Effector memory CD8-positive, alpha-beta T cell (primary cell): ENCODE measurements around the gene RALGAPA2.

Experiments
- ATAC-seq: fragments of 150-1000 bp; cut with Tn5 transposase; replicated peaks from 2 replicates; pipeline ENCODE4 v1.10.0; 2021; ENCODE audit warnings: mild to moderate bottlenecking, moderate library complexity
- DNase-seq, 3 experiments: peaks; one replicate each; pipeline ENCODE4 v3.0.0; 2021
- H3K27ac Mint-ChIP-seq, 2 donors: one replicate each; pipeline ENCODE4 v1.8.0; 2022; ENCODE audit warnings: mild to moderate bottlenecking in 2 of 2, mixed read lengths in 2 of 2, moderate library complexity in 2 of 2
- H3K27me3 Mint-ChIP-seq, 2 donors: one replicate each; pipeline ENCODE4 v1.8.0; 2022; ENCODE audit warnings: mixed read lengths in 2 of 2
- H3K36me3 Mint-ChIP-seq: one replicate; pipeline ENCODE4 v1.8.0; 2022; ENCODE audit warnings: mild to moderate bottlenecking, moderate library complexity, mixed read lengths; ENCODE audit not compliant: insufficient read depth
- H3K4me1 Mint-ChIP-seq, 2 donors: one replicate each; pipeline ENCODE4 v1.8.0; 2022; ENCODE audit warnings: low read depth in 2 of 2, mixed read lengths in 2 of 2
- H3K4me3 Mint-ChIP-seq, 2 donors: one replicate each; pipeline ENCODE4 v1.8.0; 2022; ENCODE audit warnings: mild to moderate bottlenecking in 2 of 2, mixed read lengths in 2 of 2, moderate library complexity in 2 of 2
- H3K9me3 Mint-ChIP-seq, 2 donors: one replicate each; pipeline ENCODE4 v1.8.0; 2022; ENCODE audit warnings: mixed read lengths in 2 of 2

RALGAPA2 gene

DNA sequence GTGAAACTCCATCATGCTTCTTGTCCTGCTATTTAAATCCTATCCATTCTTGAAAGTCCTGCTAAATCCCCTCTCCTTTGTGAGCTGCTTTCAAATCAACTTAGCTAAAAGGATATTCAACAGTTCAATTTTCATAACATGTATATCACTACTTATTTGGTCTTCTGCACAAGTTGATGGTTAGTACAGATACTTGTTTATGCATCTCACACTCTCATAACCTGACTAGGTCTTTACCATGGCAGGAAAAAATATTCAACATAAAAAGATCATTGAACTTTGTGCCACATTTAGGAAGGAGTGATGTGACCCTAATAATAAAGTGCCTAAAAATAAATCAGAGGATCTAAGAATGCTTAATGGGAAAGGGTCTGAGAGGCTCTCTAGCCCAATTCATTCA, 148.2 kb downstream of the RALGAPA2 start:
- DNase-seq (no peak), ATAC-seq (no peak)
- Mint-ChIP-seq H3K4me1 (peaks cover 0 to 5% of the 10 kb centered on the region in 2 donors), H3K9me3 (no peaks in the 10 kb centered on the region), H3K27ac (no peak overlapping the region), H3K27me3 (no peaks in the 10 kb centered on the region), H3K4me3 (no peak overlapping the region), H3K36me3 (peaks cover 3% of the 10 kb centered on the region)

DNA sequence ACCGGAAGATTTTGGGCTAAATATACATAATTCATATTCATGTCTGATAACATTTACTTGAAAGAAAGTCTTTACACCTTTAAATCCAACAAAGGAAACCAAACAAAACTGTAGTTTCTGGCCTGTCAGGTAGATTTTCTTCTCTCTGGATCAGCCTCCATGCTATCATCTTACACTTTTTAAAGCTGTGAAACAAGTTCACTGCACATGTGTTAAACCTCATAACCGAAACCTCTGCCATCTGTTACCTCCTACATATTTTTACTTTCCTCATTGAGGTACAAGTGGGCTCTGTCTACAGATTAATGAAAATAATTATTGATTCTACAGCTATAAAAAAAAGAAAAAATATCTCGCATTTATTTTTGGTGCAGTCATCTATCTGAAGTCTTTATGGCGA, 149.9 kb downstream of the RALGAPA2 start:
- H3K9me3 Mint-ChIP-seq: no peaks in the 10 kb centered on the region
- no peak overlapping the region for H3K27ac Mint-ChIP-seq
- no peaks in the 10 kb centered on the region for H3K27me3 Mint-ChIP-seq
- peaks cover 9% of the 10 kb centered on the region for H3K36me3 Mint-ChIP-seq
- no peak for ATAC-seq
- H3K4me3 Mint-ChIP-seq: no peak overlapping the region
- H3K4me1 Mint-ChIP-seq: peaks cover 0 to 5% of the 10 kb centered on the region in 2 donors
- DNase-seq: no peak

DNA sequence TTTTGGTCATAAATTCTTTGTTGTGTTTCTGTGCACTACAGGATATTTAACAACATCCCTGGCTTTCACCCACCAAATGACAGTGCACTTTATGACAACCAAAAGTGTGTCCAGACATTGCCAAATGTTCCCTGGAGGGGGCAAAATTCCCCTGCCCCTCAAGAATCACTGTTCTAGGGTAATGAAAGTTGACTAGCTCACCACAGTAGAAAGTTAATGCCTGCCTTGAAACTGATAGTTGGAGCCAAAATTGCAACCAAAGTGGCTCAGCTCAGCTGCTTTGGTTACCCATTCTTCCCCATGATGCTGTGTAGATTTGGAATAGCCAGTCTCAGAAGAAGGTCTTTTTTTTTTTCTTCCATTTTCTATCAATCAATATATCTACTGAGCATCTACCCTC, 150.6 kb downstream of the RALGAPA2 start:
- DNase-seq (no peak), ATAC-seq (no peak)
- H3K27me3 Mint-ChIP-seq: no peaks in the 10 kb centered on the region
- H3K36me3 Mint-ChIP-seq: peaks cover 12% of the 10 kb centered on the region
- no peak overlapping the region for H3K27ac Mint-ChIP-seq
- H3K9me3 Mint-ChIP-seq: no peaks in the 10 kb centered on the region
- H3K4me3 Mint-ChIP-seq: no peak overlapping the region
- peaks cover 0 to 5% of the 10 kb centered on the region in 2 donors for H3K4me1 Mint-ChIP-seq

DNA sequence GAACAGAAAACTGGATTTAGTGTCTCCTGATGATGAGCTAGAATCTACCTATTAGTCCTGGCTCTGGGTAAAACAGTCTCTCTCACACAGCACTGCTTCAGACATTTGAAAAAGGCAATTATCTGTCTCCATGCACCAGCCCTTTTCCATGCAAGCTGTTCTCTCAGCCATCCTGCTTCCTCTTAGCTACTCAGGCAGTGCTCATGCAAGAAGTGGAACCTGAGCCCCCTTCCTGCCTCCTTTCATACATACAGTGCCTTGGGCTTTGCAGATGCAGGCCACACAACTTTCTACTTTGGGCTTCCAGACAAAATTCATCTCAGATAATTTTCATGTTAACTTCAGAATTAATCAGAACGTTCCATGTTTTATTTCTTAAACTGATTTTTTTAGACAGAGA, 151.3 kb downstream of the RALGAPA2 start:
- Mint-ChIP-seq H3K9me3 (no peaks in the 10 kb centered on the region), H3K36me3 (peaks cover 12% of the 10 kb centered on the region), H3K27ac (no peak overlapping the region), H3K4me1 (peaks cover 0 to 5% of the 10 kb centered on the region in 2 donors), H3K27me3 (no peaks in the 10 kb centered on the region), H3K4me3 (no peak overlapping the region)
- DNase-seq (no peak), ATAC-seq (no peak)

DNA sequence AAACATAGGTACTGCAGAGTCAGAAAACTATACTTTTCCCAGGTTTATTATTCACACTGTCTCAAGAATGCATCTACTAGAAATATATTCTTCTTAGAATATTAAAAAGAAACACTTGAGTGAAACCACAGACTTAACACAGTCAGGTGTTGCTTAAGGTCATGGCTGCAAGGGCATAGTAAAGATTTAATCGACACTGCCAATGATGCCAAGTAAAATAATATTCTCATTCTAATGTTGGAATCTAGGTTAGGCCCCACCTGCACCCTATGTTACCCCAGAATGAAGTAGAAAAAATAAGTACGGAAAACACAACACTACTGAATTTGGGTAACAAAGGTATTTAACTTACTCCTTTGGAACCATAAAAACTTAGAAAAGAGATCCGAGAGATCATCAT, 155.0 kb downstream of the RALGAPA2 start:
- ATAC-seq (no peak), DNase-seq (no peak)
- Mint-ChIP-seq H3K4me1 (peaks cover 0 to under 1% of the 10 kb centered on the region in 2 donors), H3K4me3 (no peak overlapping the region), H3K9me3 (no peaks in the 10 kb centered on the region), H3K27ac (no peak overlapping the region), H3K36me3 (peaks cover 12% of the 10 kb centered on the region), H3K27me3 (no peaks in the 10 kb centered on the region)

DNA sequence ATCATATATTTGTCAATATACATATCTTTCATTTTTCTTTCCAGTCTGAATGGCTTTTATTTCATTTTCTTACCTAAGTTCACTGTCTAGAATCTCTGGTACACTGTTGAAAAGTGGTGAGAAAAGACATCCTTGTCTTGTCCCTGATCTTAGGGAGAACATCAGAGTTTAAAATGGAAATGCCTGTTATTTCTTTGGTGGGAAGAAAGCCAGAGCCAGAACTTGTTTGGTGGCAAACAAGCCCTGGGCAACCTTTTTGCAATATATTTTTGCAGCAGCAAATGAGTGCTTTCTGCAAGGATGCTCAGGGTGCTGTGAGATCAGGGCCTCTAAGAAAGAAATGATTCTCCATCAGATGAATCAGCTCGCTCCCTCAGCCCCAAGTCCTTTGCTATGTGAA, 156.6 kb downstream of the RALGAPA2 start:
- Mint-ChIP-seq H3K9me3 (no peaks in the 10 kb centered on the region), H3K36me3 (peaks cover 12% of the 10 kb centered on the region), H3K27me3 (no peaks in the 10 kb centered on the region), H3K4me1 (no peaks in the 10 kb centered on the region), H3K27ac (no peak overlapping the region), H3K4me3 (no peak overlapping the region)
- no peak for DNase-seq
- no peak for ATAC-seq

DNA sequence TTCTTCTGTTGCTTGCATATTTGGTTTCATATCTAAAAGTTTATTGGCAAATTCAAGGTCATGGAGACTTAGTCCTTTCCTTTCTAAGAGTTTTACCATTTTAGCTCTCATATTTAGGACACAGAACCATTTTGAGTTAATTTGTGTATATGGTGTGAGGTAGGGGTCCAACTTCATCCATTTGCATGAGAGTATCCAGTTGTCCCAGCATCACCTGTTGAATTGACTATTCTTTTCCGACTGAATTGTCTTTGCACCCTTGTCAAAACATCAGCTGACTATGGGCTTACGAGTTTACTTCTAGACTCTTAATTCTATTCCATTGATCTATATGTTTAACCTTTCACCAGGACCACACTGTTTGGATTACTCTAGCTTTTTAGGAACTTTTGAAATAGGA, 157.5 kb downstream of the RALGAPA2 start:
- Mint-ChIP-seq H3K36me3 (peaks cover 12% of the 10 kb centered on the region), H3K4me3 (no peak overlapping the region), H3K27me3 (no peaks in the 10 kb centered on the region), H3K9me3 (no peaks in the 10 kb centered on the region), H3K4me1 (no peaks in the 10 kb centered on the region), H3K27ac (no peak overlapping the region)
- no peak for ATAC-seq
- DNase-seq: no peak

DNA sequence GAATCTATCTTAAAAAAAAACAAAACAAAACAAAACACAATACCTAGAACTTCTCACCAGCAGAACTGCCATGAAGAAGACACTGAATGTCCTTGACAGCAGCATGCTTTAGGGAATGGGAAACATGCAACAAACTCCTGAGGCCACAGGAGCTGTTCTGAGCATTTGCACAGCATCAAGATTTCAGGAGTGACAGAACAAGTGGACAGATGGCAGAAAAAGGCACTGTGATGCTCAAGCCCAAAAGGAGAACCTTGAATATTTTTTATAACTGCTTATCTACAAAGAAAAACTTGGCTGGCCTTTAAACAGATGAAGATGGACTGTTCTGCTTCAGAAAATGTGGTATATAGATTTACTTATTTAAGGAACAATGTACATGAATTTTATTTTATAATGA, 158.9 kb downstream of the RALGAPA2 start:
- no peaks in the 10 kb centered on the region for H3K27me3 Mint-ChIP-seq
- ATAC-seq (no peak), DNase-seq (no peak)
- H3K9me3 Mint-ChIP-seq: no peaks in the 10 kb centered on the region
- H3K27ac Mint-ChIP-seq: no peak overlapping the region
- peaks cover 5% of the 10 kb centered on the region for H3K36me3 Mint-ChIP-seq
- no peaks in the 10 kb centered on the region for H3K4me1 Mint-ChIP-seq
- no peak overlapping the region for H3K4me3 Mint-ChIP-seq

DNA sequence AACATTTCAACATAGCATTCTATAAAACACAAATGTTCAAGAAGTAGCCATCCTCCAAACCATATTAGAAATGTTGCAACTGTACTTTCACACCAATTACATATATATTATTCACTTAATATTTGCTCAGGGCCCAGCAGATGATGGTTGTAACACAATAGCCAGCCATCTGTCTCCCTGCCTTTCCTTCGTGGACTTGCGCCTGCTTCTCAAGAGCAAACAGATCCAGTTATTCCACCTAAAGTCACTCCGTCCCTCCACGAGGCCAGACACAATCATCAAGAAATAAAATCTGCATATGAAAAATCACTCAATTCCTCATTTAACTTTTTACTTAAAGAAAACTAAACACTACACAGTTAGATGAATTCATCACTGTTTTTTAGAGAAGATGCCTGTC, 160.4 kb downstream of the RALGAPA2 start:
- no peak for DNase-seq
- no peaks in the 10 kb centered on the region for H3K36me3 Mint-ChIP-seq
- ATAC-seq: no peak
- H3K4me3 Mint-ChIP-seq: no peak overlapping the region
- H3K9me3 Mint-ChIP-seq: no peaks in the 10 kb centered on the region
- peaks cover 6 to 12% of the 10 kb centered on the region in 2 donors for H3K4me1 Mint-ChIP-seq
- H3K27me3 Mint-ChIP-seq: no peaks in the 10 kb centered on the region
- H3K27ac Mint-ChIP-seq: no peak overlapping the region

DNA sequence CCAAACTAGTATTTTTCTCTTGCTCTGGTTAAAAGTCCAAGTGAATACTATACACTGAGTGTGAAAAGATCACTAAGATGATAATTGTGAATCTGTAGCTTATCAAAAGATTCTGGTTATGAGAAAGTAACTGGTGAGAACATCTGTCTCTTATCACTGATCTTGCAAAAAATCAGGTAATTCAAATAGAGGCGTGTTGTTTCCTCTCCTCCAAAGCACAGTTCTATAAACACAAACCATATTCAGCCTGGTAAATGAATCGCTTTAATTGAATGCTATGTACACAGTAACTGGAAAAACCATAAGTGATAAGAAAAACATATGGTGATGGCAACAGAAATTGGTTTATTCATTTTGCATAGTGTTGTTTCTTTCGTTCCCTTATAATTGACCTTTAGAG, 161.0 kb downstream of the RALGAPA2 start:
- Mint-ChIP-seq H3K36me3 (peaks cover 2% of the 10 kb centered on the region), H3K9me3 (no peaks in the 10 kb centered on the region), H3K4me1 (peaks cover 8 to 17% of the 10 kb centered on the region in 2 donors), H3K27me3 (no peaks in the 10 kb centered on the region), H3K4me3 (no peak overlapping the region), H3K27ac (no peak overlapping the region)
- ATAC-seq: no peak
- no peak for DNase-seq

DNA sequence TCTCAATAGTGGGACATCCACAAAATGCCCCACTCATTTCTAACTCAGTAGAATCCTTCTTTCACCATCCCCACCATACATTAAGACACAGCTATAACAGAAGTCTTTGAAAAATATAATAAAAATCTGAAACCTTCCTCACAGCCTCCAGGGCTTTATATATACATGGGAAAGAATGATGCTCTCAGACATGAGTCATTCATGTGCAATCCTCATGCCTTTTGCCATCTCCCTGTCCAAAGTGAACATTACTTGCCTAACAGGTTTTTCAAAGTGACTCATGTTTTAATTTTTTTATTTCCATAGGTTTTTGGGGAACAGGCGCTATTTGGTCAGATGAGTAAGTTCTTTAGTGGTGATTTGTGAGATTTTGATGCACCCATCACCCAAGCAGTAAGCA, 162.7 kb downstream of the RALGAPA2 start:
- Mint-ChIP-seq H3K9me3 (no peaks in the 10 kb centered on the region), H3K27me3 (no peaks in the 10 kb centered on the region), H3K36me3 (peaks cover 8% of the 10 kb centered on the region), H3K27ac (no peak overlapping the region), H3K4me1 (peaks cover 8 to 17% of the 10 kb centered on the region in 2 donors), H3K4me3 (no peak overlapping the region)
- ATAC-seq (no peak), DNase-seq (no peak)

DNA sequence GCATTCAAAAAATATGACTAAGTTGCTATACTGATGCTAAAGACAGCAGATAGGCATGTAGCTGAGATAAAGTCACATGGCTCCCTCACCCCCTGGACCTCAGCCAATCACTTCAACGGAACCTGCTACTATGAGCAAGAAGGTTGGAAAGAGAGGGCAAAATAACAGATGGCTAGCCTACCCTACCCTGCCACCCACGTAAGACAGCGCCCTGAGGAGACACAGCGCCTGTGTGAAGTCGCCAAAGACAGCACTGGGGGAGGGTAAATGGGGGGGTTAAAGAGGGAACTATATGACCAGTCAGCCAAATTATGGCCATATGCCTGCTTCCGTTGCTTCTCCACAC, 163.2 kb downstream of the RALGAPA2 start:
- no peak for DNase-seq
- no peak for ATAC-seq
- Mint-ChIP-seq H3K27me3 (no peaks in the 10 kb centered on the region), H3K36me3 (peaks cover 11% of the 10 kb centered on the region), H3K9me3 (no peaks in the 10 kb centered on the region), H3K4me1 (peaks cover 8 to 17% of the 10 kb centered on the region in 2 donors), H3K4me3 (no peak overlapping the region), H3K27ac (no peak overlapping the region)

DNA sequence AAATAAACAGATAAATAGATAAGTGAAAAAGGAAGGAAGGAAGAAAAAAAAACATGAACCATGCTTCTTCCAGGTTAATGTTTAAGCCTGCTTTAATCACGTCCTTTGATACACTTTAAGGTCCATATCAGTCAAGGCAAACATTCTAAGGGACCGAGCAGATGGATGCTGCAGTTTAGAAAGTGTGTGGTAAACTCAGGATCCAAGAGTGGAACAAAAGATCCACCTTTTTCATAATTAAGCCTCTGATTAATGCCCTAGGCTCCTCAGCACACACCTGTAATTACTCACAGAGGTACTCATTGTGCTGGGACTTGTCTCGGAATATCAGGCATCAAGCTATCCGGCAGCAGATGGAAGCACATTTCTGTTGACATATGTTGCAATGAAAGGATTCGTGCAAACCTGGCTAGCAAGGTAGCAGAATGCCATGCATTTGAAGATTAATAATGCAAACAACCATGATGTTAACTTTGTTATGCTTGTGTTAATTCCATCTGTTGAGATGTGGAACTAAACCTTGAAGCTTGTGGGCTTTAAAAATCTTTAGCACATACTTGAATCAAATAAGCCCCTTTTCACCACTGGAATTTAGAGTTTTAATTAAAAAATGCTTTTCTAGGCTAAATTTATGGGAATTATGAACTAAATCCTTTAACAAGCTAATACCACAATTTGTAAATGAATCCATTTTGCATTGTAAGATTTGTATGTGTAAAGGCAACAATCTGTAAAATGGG, 163.7 kb downstream of the RALGAPA2 start:
- DNase-seq (no peak), ATAC-seq (no peak)
- H3K4me1 Mint-ChIP-seq: peaks cover 8 to 17% of the 10 kb centered on the region in 2 donors
- H3K9me3 Mint-ChIP-seq: no peaks in the 10 kb centered on the region
- no peak overlapping the region for H3K27ac Mint-ChIP-seq
- H3K36me3 Mint-ChIP-seq: peaks cover 14% of the 10 kb centered on the region
- no peak overlapping the region for H3K4me3 Mint-ChIP-seq
- H3K27me3 Mint-ChIP-seq: no peaks in the 10 kb centered on the region

DNA sequence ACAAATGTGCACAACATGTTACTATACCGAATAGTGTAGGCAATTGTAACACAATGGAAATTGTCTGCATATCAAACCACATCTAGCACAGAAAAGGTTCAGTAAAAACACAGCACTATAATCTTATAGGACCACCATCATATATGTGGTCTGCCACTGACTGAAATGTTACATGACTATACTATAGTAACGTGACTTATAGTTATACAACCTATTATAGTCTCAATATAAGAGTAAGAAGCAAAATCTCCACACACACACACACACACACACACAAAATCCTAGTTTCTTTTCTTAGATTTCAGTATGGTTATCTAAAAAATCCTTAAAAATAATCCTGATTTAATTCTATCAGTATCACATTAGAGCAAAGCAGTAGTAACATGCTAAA, 164.6 kb downstream of the RALGAPA2 start:
- Mint-ChIP-seq H3K27me3 (no peaks in the 10 kb centered on the region), H3K27ac (peak overlapping the region; percentile 55 to 79), H3K9me3 (no peaks in the 10 kb centered on the region), H3K4me3 (no peak overlapping the region), H3K36me3 (peaks cover 18% of the 10 kb centered on the region), H3K4me1 (peaks cover 8 to 17% of the 10 kb centered on the region in 2 donors)
- DNase-seq (no peak), ATAC-seq (no peak)
